ENCODE data around the gene MYH11. TPM values are rescaled to one million over a fixed set of nuclear protein-coding genes. Genes with fewer than 3 reads are reported as not detected.

The MYH11 gene
- total RNA-seq, 1 donor from 2014 or later: 0.31 TPM

GRCh38 chr16:15771694-15772093, 85.1 kb downstream of the MYH11 start:
- no peaks in the 10 kb centered on the region for H3K4me1 Mint-ChIP-seq (ENCODE audit: low read depth)
- H3K9me3 Mint-ChIP-seq (ENCODE audit: low read depth): no peaks in the 10 kb centered on the region
- DNase-seq (ENCODE audit: low spot score, unreplicated experiment): no peak
- no peak for TF ChIP-seq CTCF (IDR thresholded peaks at IDR 0.05; ENCODE audit: unreplicated experiment)
- no peaks in the 10 kb centered on the region for H3K36me3 Mint-ChIP-seq (ENCODE audit: insufficient read depth)
- H3K27me3 Mint-ChIP-seq: peaks cover 25% of the 10 kb centered on the region
- no peak overlapping the region for H3K4me3 Mint-ChIP-seq (ENCODE audit: low read depth)
- no peak overlapping the region for H3K27ac Mint-ChIP-seq

- H3K4me3 Mint-ChIP-seq (ENCODE audit: low read depth): no peak overlapping the region
- H3K4me1 Mint-ChIP-seq (ENCODE audit: low read depth): no peaks in the 10 kb centered on the region
- no peak for DNase-seq (ENCODE audit: low spot score, unreplicated experiment)
- TF ChIP-seq CTCF (IDR thresholded peaks at IDR 0.05; ENCODE audit: unreplicated experiment): no peak
- H3K27ac Mint-ChIP-seq: no peak overlapping the region
- no peaks in the 10 kb centered on the region for H3K36me3 Mint-ChIP-seq (ENCODE audit: insufficient read depth)
- H3K9me3 Mint-ChIP-seq (ENCODE audit: low read depth): no peaks in the 10 kb centered on the region
- peaks cover 16% of the 10 kb centered on the region for H3K27me3 Mint-ChIP-seq
Observed at GRCh38 chr16:15770512-15770911, 86.3 kb downstream of the MYH11 start.

GRCh38 chr16:15770107-15770506, 86.7 kb downstream of the MYH11 start:
- peaks cover 14% of the 10 kb centered on the region for H3K27me3 Mint-ChIP-seq
- H3K4me1 Mint-ChIP-seq (ENCODE audit: low read depth): no peaks in the 10 kb centered on the region

GRCh38 chr16:15769239-15769638, 87.6 kb downstream of the MYH11 start:
- Mint-ChIP-seq H3K36me3 (ENCODE audit: insufficient read depth) (no peaks in the 10 kb centered on the region), H3K27ac (no peak overlapping the region), H3K4me1 (ENCODE audit: low read depth) (no peaks in the 10 kb centered on the region), H3K9me3 (ENCODE audit: low read depth) (no peaks in the 10 kb centered on the region), H3K4me3 (ENCODE audit: low read depth) (no peak overlapping the region), H3K27me3 (peaks cover 12% of the 10 kb centered on the region)
- TF ChIP-seq CTCF (IDR thresholded peaks at IDR 0.05; ENCODE audit: unreplicated experiment): no peak
- no peak for DNase-seq (ENCODE audit: low spot score, unreplicated experiment)

More at GRCh38 chr16:15770107-15770506, 86.7 kb downstream of the MYH11 start:
- Mint-ChIP-seq H3K27ac (no peak overlapping the region), H3K9me3 (ENCODE audit: low read depth) (no peaks in the 10 kb centered on the region), H3K4me3 (ENCODE audit: low read depth) (no peak overlapping the region), H3K36me3 (ENCODE audit: insufficient read depth) (no peaks in the 10 kb centered on the region)
- DNase-seq (ENCODE audit: low spot score, unreplicated experiment): no peak
- no peak for TF ChIP-seq CTCF (IDR thresholded peaks at IDR 0.05; ENCODE audit: unreplicated experiment)

- no peak overlapping the region for H3K4me3 Mint-ChIP-seq (ENCODE audit: low read depth)
- no peak for DNase-seq (ENCODE audit: low spot score, unreplicated experiment)
- H3K36me3 Mint-ChIP-seq (ENCODE audit: insufficient read depth): no peaks in the 10 kb centered on the region
- H3K27ac Mint-ChIP-seq: no peak overlapping the region
- H3K9me3 Mint-ChIP-seq (ENCODE audit: low read depth): no peaks in the 10 kb centered on the region
- no peak for TF ChIP-seq CTCF (IDR thresholded peaks at IDR 0.05; ENCODE audit: unreplicated experiment)
- no peaks in the 10 kb centered on the region for H3K4me1 Mint-ChIP-seq (ENCODE audit: low read depth)
- H3K27me3 Mint-ChIP-seq: peaks cover 11% of the 10 kb centered on the region
Observed at GRCh38 chr16:15768201-15768600, 88.6 kb downstream of the MYH11 start.
